Heart left ventricle (tissue), 16 donors: ENCODE results near the gene LPAR5. TPM values are rescaled to one million over a fixed set of nuclear protein-coding genes. Genes with fewer than 3 reads are reported as not detected.

Source experiments
- ATAC-seq, 4 donors: fragments of 200-7000 bp; cut with Tn5 transposase; one replicate each; pipeline ENCODE4 v1.9.1; 2020 to 2022; ENCODE audit warnings: moderate library complexity in 4 of 4, mild to moderate bottlenecking in 3 of 4, moderate number of reproducible peaks in 1 of 4
- DNase-seq, 5 donors: peaks; one replicate each; pipeline ENCODE4 v3.0.0-alpha.2; 2020
- H3K27ac ChIP-seq, 12 donors: fragments of 200-600 bp; sonication (generic) in 4 of 12; one replicate each; pipeline versions ENCODE4 v1.5.0 to v1.8.0; 2016 to 2022; ENCODE audit warnings: mild to moderate bottlenecking in 2 of 12
- H3K27me3 ChIP-seq, 9 donors: fragments of 200-600 bp; sonication (generic) in 2 of 9; one replicate each; pipeline versions ENCODE4 v1.5.1 to v1.8.0; 2016 to 2022; ENCODE audit warnings: mild to moderate bottlenecking in 3 of 9
- H3K36me3 ChIP-seq, 9 donors: fragments of 200-600 bp; sonication (generic) in 2 of 9; one replicate each; pipeline versions ENCODE4 v1.5.0 to v1.8.0; 2018 to 2022; ENCODE audit warnings: mild to moderate bottlenecking in 2 of 9
- H3K4me1 ChIP-seq, 12 donors: fragments of 200-600 bp; sonication (generic) in 4 of 12; one replicate each; pipeline versions ENCODE4 v1.5.0 to v1.8.0; 2016 to 2022; ENCODE audit warnings: mild to moderate bottlenecking in 3 of 12
- H3K4me3 ChIP-seq, 12 donors: fragments of 200-600 bp; sonication (generic) in 4 of 12; one replicate each; pipeline versions ENCODE4 v1.5.0 to v1.8.0; 2017 to 2022; ENCODE audit warnings: mild to moderate bottlenecking in 9 of 12, moderate library complexity in 4 of 12
- H3K9me3 ChIP-seq, 12 donors: fragments of 200-600 bp; sonication (generic) in 4 of 12; one replicate each; pipeline versions ENCODE4 v1.5.0 to v1.8.0; 2016 to 2022; ENCODE audit warnings: mild to moderate bottlenecking in 1 of 12
- CTCF ChIP-seq, 12 donors: fragments of 200-600 bp; sonication (generic) in 4 of 12; IDR thresholded peaks; one replicate each; pipeline versions ENCODE4 v1.5.0 to v1.8.0; 2018 to 2022; ENCODE audit warnings: antibody characterized with exemption in 12 of 12, mild to moderate bottlenecking in 5 of 12
- POLR2A ChIP-seq, 2 donors: fragments of 450-650 bp; IDR thresholded peaks; one replicate each; pipeline ENCODE4 v1.6.1; 2017; ENCODE audit warnings: antibody characterized with exemption in 2 of 2, mild to moderate bottlenecking in 2 of 2, moderate library complexity in 2 of 2
- WGBS, 4 donors: extraction: QIAGEN DNeasy Blood & Tissue Kit in 2 of 4; methylation state at CpG; one replicate each; pipeline versions ENCODE4 v1.1.5 to v1.1.7; 2013 to 2018; 5-methylcytosine and 5-hydroxymethylcytosine counted together
- intact Hi-C, 10 donors: fragments of 100-400 bp; cut with DNase I; formaldehyde crosslinking; loops; one replicate each; pipeline versions ENCODE4 v1.11.1 to v1.14.2; 2022
- polyA plus RNA-seq, 2 donors: library from polyadenylated mRNA; stranded (reverse); fragments of 200-250 nt; gene quantifications; one replicate each; pipeline ENCODE4 v1.2.3, GENCODE V29; 2013
- total RNA-seq, 9 donors: library from RNA; depleted of rRNA in 2 of 9; stranded (reverse); fragments of >200 nt in 2 of 9; fragmentation: NEBNext Ultra II Directional in 3 of 9; extraction: Animal tissue kit (Norgen Biotek cat#: 25700) in 3 of 9; gene quantifications; one replicate each; pipeline versions ENCODE4 v1.1.0 to v1.2.4, GENCODE V29; 2016 to 2023
- donor health status: ischemic (EF 13 %, LVEDD 7.1; RV severe dilation, severe dysfunction).
- donor health status: healthy with polysubstance abuse.
- donor health status: DM: no; HTN: yes; CAD: no.
- donor health status: DM: no; HTN: no; CAD: no.
- donor health status: ischemic (EF 25% LVEDD 6.9; RV normal size, moderate dysfunction).
- donor health status: ischemic (EF 25% LVEDD 5.7; RV mildly dilated, moderate dysfunction).
- donor health status: healthy.
- donor health status: DM: yes; HTN: yes; CAD: no.
- donor health status: ischemic (EF 35%, LVEDD 5.7; RV mildly dilated, moderate dysfunction).
- donor health status: nonischemic (EF 11% LVEDD 7.7; RV severe dilation, severe dysfunction).
- donor health status: DM: yes; HTN: yes; CAD: no.
- donor health status: PGD.
- donor health status: ischemic (EF 29% LVEDD 5.4; RV normal size, mild dysfunction).
- donor health status: nonischemic (EF 23%, LVEDD 6.1; RV moderate dilation, normal function).

LPAR5 gene
- total and polyA plus RNA-seq, 11 donors: 3.5 to 11.7 (median 4.7) TPM

GRCh38 chr12:6646276-6647082, 10.7 kb upstream of the LPAR5 start:
- Histone ChIP-seq H3K9me3 (peaks cover 0 to 10% (median 0%) of the 10 kb centered on the region in 12 donors), H3K27me3 (no peaks in the 10 kb centered on the region), H3K4me1 (peaks cover 0 to 43% (median 2%) of the 10 kb centered on the region in 12 donors), H3K36me3 (peaks cover 3 to 35% (median 31%) of the 10 kb centered on the region in 9 donors), H3K4me3 (peak overlapping the region; percentile 3 to 65 (median 56)), H3K27ac (peak overlapping the region in 11 of 12 donors; percentile 19 to 81 (median 62))
- DNase-seq (no peak), ATAC-seq (peak in 2 of 4 donors; percentile 3 to 6)
- TF ChIP-seq CTCF (IDR thresholded peaks at IDR 0.05) (no peak), POLR2A (IDR thresholded peaks at IDR 0.05) (no peak)
- intact Hi-C loops: loop anchor here in 2 of 10 donors (2.0 to 10.0 kb wide), 2 partner anchors 16 to 82 kb away; partner anchors contain the start of genes ING4 (in 1 of the 2) and NOP2 (in 1 of the 2)
- WGBS, 4 donors: 63 to 78% (median 67%) methylated on average over 27 to 28 of the region's 28 CpGs

GRCh38 chr12:6644903-6645302, 9.1 kb upstream of the LPAR5 start:
- H3K27ac ChIP-seq: peak overlapping the region in 6 of 12 donors; percentile 25 to 91 (median 60)
- DNase-seq: peak in 1 of 5 donors; percentile 32

GRCh38 chr12:6644257-6644596, 8.5 kb upstream of the LPAR5 start:
- peak in 3 of 4 donors; percentile 8 to 66 (median 37) for ATAC-seq

More at GRCh38 chr12:6644903-6645302, 9.1 kb upstream of the LPAR5 start:
- H3K4me1 ChIP-seq: peaks cover 0 to 54% (median 2%) of the 10 kb centered on the region in 12 donors
- peak in 7 of 12 donors; percentile 9 to 49 (median 21) for TF ChIP-seq CTCF (IDR thresholded peaks at IDR 0.05)
- no peak for TF ChIP-seq POLR2A (IDR thresholded peaks at IDR 0.05)
- H3K9me3 ChIP-seq: peaks cover 0 to 10% (median 0%) of the 10 kb centered on the region in 12 donors
- no peak for ATAC-seq
- WGBS, 4 donors: 38 to 48% (median 43%) methylated on average over 5 of the region's 5 CpGs
- H3K27me3 ChIP-seq: peaks cover 0 to 5% (median 0%) of the 10 kb centered on the region in 9 donors
- intact Hi-C loops: loop anchor here in 3 of 10 donors (2.0 to 10.0 kb wide), 3 partner anchors 26 to 80 kb away; partner anchors contain the start of gene NOP2 (in 1 of the 3)
- H3K4me3 ChIP-seq: no peak overlapping the region
- H3K36me3 ChIP-seq: peaks cover 0 to 19% (median 16%) of the 10 kb centered on the region in 9 donors

More at GRCh38 chr12:6644257-6644596, 8.5 kb upstream of the LPAR5 start:
- H3K27ac ChIP-seq: peak overlapping the region in 6 of 12 donors; percentile 25 to 91 (median 60)
- intact Hi-C loops: loop anchor here in 3 of 10 donors (2.0 to 10.0 kb wide), 3 partner anchors 25 to 79 kb away; partner anchors contain the start of gene NOP2 (in 1 of the 3)
- 60 to 69% (median 66%) methylated on average over 6 of the region's 6 CpGs for WGBS, 4 donors
- H3K4me3 ChIP-seq: no peak overlapping the region
- H3K36me3 ChIP-seq: peaks cover 0 to 12% (median 10%) of the 10 kb centered on the region in 9 donors
- TF ChIP-seq POLR2A (IDR thresholded peaks at IDR 0.05) (no peak), CTCF (IDR thresholded peaks at IDR 0.05) (no peak)
- H3K27me3 ChIP-seq: peaks cover 0 to 6% (median 0%) of the 10 kb centered on the region in 9 donors
- peaks cover 0 to 10% (median 0%) of the 10 kb centered on the region in 12 donors for H3K9me3 ChIP-seq
- H3K4me1 ChIP-seq: peaks cover 0 to 61% (median 2%) of the 10 kb centered on the region in 12 donors
- peak in 1 of 5 donors; percentile 39 for DNase-seq
